Measurements from ENCODE around the gene UBQLNL.

UBQLNL gene

DNA sequence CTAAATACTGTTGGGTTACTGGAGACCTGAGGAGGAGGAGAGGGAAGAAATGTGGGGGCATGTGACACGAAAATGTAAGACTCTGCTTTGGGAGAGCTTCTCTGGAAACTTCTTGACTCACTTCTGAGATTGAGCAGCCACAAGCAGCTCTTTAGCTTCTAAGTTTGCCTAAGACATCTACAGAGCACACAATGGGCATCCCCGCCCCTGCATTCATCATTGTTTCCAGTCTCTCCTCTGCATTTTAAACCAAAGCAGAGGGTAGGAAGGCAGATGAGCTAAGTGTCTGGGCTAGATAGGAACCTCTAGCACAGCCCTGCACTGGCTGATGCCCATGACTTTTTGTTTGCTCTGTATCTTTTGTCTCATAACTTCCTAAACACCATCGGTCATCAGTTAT lies 30.1 kb downstream of the UBQLNL start:
- H3K4me3 ChIP-seq (replicated peaks; ENCODE audit: insufficient read depth, low read length), result no peak overlapping the region
- no peak overlapping the region for H3K27ac ChIP-seq (replicated peaks)
- TF ChIP-seq SPI1 (IDR thresholded peaks at IDR 0.05; ENCODE audit: borderline replicate concordance, low read depth) (no peak), GABPA (IDR thresholded peaks at IDR 0.05; ENCODE audit: low read depth) (no peak), CTCF (IDR thresholded peaks at IDR 0.05; ENCODE audit: insufficient read depth, low read length) (no peak), POLR2AphosphoS5 (IDR thresholded peaks at IDR 0.05; ENCODE audit: low read depth) (no peak)
- TF ChIP-seq, protein P1, sequence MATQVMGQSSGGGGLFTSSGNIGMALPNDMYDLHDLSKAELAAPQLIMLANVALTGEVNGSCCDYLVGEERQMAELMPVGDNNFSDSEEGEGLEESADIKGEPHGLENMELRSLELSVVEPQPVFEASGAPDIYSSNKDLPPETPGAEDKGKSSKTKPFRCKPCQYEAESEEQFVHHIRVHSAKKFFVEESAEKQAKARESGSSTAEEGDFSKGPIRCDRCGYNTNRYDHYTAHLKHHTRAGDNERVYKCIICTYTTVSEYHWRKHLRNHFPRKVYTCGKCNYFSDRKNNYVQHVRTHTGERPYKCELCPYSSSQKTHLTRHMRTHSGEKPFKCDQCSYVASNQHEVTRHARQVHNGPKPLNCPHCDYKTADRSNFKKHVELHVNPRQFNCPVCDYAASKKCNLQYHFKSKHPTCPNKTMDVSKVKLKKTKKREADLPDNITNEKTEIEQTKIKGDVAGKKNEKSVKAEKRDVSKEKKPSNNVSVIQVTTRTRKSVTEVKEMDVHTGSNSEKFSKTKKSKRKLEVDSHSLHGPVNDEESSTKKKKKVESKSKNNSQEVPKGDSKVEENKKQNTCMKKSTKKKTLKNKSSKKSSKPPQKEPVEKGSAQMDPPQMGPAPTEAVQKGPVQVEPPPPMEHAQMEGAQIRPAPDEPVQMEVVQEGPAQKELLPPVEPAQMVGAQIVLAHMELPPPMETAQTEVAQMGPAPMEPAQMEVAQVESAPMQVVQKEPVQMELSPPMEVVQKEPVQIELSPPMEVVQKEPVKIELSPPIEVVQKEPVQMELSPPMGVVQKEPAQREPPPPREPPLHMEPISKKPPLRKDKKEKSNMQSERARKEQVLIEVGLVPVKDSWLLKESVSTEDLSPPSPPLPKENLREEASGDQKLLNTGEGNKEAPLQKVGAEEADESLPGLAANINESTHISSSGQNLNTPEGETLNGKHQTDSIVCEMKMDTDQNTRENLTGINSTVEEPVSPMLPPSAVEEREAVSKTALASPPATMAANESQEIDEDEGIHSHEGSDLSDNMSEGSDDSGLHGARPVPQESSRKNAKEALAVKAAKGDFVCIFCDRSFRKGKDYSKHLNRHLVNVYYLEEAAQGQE (IDR thresholded peaks at IDR 0.05; ENCODE audit: insufficient replicate concordance, low read depth), result no peak
- no peak for DNase-seq (ENCODE audit: low read depth in 1 of 2, low spot score in 1 of 2)
- H3K27me3 ChIP-seq (ENCODE audit: insufficient read depth, poor library complexity, severe bottlenecking), result no peaks in the 10 kb centered on the region

DNA sequence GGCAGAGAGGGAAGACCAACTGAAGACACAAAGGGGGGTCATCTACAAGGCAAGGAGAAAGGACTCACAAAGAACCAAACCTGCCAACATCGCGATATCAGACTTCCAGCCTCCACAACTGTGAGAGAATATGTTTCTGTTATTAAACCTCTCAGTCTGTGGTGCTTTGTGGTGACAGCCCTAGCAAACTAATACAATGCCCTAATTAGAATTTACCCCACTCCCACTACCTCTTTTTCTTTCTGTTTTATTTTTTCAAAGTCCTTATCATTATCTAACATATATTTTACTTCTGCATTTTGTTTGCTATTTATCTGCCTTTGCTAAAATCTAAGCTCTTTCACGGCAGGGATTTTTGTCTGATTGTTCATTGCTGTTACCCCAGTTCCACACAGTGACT lies 30.5 kb downstream of the UBQLNL start:
- no peak for DNase-seq (ENCODE audit: low read depth in 1 of 2, low spot score in 1 of 2)
- no peak overlapping the region for H3K27ac ChIP-seq (replicated peaks)
- no peak for TF ChIP-seq POLR2AphosphoS5 (IDR thresholded peaks at IDR 0.05; ENCODE audit: low read depth)
- TF ChIP-seq, protein P1 (IDR thresholded peaks at IDR 0.05; ENCODE audit: insufficient replicate concordance, low read depth), result no peak
- no peak for TF ChIP-seq SPI1 (IDR thresholded peaks at IDR 0.05; ENCODE audit: borderline replicate concordance, low read depth)
- no peak for TF ChIP-seq CTCF (IDR thresholded peaks at IDR 0.05; ENCODE audit: insufficient read depth, low read length)
- TF ChIP-seq GABPA (IDR thresholded peaks at IDR 0.05; ENCODE audit: low read depth), result no peak
- H3K4me3 ChIP-seq (replicated peaks; ENCODE audit: insufficient read depth, low read length), result no peak overlapping the region
- H3K27me3 ChIP-seq (ENCODE audit: insufficient read depth, poor library complexity, severe bottlenecking), result no peaks in the 10 kb centered on the region

DNA sequence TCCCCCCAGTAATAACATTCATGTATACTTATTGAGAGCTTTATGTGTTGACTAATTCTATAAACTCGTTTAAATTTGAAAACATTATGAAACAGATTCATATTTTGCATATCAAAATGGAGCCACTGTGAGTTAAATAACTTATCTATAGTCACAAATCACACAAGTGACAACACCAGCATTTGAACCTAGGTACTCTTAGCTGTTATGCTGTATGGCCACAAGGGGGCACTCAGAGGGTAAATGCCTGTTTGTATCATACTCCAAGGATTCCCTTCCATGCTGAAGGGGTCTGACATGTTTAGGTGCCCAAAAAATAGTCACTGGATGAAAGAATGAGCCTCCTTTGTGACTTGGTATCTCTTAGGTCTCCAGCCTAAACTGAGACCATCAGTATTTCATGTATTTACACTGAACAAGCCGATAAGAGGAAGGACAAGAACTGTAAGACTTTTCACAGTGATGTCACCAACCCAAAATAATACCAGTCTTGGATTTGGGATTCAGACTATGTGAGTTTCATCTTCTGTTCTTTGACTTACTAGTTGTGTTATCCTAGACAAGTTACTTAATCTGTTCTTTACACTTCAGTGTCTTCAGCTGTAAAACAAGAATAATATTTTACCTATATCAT lies 40.2 kb downstream of the UBQLNL start:
- peak; percentile 14 to 35 for DNase-seq (ENCODE audit: low read depth in 1 of 2, low spot score in 1 of 2)
- TF ChIP-seq GABPA (IDR thresholded peaks at IDR 0.05; ENCODE audit: low read depth) (no peak), POLR2AphosphoS5 (IDR thresholded peaks at IDR 0.05; ENCODE audit: low read depth) (no peak), CTCF (IDR thresholded peaks at IDR 0.05; ENCODE audit: insufficient read depth, low read length) (peak; percentile 65)
- TF ChIP-seq, protein P1 (IDR thresholded peaks at IDR 0.05; ENCODE audit: insufficient replicate concordance, low read depth), result no peak
- H3K4me3 ChIP-seq (replicated peaks; ENCODE audit: insufficient read depth, low read length), result no peak overlapping the region

More for the DNA sequence above, 40.2 kb downstream of the UBQLNL start:
- Histone ChIP-seq H3K27me3 (ENCODE audit: insufficient read depth, poor library complexity, severe bottlenecking) (no peaks in the 10 kb centered on the region), H3K27ac (replicated peaks) (no peak overlapping the region)

Measured in HL-60 (cell line).